HG03060 (cell line): ENCODE data around the gene IL17B.

Source experiments
- ATAC-seq: cut with Tn5 transposase; IDR thresholded peaks from one replicate; pipeline ENCODE4 v1.9.1; 2021; ENCODE audit warnings: low read depth, moderate number of reproducible peaks; ENCODE audit not compliant: unreplicated experiment

Gene IL17B

DNA sequence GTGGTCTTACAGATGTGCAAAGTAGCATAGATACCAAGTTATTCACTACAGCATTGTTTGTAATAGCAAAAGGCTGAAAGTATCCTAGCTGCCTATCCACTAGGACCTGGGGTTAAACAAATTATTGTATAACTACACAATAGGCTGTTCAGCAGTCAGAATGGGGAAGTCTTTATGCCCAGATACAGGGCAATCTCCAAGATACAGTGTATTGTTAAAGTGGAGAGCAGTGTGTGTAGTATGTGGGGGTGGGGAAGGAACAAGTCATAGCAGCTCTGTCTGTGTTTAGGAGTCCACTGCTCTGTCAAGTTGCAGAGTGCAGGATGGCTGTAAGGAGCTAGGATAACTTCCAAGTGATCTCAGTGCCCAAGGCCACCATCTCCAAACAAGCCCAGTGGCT is 15.7 kb downstream of the IL17B start:
- ATAC-seq, result no peak

DNA sequence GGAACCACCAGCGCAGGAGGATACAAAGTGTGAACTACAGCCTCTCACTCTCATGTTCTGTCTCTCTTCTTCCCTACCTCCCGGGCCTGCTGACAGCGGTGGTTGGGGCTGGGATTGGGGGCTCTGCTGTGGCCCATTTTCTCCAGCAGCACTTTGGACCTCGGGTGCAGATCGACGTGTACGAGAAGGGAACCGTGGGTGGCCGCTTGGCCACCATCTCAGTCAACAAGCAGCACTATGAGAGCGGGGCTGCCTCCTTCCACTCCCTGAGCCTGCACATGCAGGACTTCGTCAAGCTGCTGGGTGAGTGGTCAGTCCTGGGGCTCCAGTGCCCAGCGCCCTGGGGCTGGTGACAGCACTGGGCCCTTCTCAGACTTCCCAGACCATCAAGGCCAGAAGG is 16.6 kb downstream of the IL17B start:
- no peak for ATAC-seq

DNA sequence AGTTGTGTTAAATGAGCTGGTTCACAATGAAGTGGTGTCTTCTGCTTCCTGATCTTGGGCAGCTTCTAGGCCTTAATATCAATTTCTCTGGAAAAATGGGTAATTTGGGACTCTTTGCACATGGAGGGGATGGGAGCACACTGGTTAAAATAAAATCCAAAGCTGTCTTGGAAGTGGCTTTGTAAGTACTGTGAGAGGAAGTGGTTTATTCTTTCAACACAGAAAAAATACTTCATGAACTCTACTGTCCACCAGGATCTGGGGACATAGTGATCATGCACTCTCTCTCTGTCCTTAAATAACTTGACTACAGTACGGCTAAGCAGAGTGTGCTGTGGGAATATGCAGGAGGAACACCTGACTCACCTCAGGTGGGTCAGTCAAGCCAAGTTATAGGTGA is 18.8 kb downstream of the IL17B start:
- ATAC-seq, result no peak

DNA sequence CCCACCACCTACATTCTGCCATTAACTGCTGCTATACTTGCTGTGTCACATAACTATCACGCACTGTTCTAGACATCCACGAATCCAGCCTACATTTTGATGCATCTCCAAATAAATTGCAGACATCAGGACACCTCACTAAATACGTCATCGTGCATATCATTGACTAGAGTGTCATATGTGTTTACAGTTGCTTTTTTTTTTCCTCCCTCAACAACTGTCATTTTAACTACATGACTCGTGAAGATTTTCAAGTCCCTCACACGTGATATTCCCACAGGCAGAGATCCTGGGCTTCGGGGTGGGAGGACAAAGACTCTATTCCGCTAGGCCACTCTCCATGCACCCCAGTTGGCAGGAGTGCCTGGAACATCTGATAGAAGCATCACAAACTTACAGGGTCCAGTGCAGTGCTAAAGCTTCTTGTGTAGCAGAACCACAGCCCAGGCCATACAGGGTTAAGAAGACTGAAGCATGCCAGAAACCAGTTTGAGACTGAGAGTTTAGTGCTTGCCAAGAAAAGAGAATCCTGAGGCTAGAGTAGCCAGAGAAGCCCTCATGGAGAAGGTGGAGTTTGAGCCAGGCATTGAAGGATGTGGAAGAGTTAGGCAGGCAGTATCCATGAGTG is 20.1 kb downstream of the IL17B start:
- ATAC-seq, result no peak

DNA sequence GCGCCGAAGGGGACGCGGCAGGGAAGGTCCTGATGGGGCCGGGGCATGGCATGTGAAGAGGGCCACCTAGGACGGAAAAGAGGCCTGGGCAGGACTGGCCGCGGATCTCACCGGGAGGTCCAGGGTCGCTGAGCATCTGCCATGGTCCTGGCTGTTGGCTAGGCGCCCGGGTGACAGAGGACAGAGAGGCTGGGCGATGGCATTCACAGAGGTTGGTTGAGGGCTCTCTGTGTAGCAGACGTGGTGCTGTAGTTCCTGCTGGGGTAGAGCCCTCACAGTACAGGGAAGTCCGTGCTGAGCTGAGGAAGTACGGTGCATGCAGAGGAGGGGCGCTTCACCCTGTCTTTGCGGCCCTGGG is 20.8 kb downstream of the IL17B start:
- ATAC-seq, result no peak

DNA sequence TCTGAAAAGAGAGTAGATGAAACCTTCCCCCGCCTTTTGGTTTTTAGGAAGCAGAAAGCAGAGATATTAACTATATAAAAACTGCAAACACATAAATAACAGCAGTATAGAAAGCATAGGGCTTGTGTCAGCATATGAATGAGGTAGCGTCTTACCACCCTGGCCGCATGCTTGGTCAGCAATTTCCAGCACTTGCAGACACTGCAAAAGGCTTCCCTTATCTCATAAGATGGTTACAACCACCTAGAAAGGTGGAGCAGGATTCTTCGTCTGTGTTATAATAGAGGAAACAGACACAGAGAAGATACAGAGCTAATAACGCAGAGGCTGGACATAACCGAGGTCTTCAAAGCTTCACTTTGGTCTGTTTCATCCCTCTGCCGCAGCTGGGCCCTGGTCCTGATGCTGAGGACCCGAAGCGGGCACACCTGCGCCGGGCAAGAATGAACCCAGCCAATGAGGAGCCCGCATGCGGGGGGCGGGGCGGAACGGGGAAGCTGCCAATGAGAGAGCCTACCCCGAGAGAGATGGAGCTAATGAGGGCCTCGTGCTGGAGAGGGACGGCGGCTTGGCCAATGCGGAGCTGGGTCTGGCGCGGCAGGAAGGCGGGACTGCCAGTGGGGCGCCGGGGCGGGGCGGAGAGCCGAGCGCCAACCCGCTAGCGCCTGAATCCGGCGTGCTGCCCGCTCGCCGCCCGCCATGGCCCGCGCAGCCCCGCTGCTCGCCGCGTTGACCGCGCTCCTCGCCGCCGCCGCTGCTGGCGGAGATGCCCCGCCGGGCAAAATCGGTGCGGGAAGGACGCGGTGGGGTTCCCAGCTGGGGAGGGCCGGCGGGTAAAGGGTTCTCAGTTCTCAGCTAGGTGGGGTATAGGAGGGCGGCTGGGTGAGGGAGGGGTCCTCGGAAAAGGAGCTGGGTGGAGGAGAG is 21.5 kb downstream of the IL17B start, which contains the start of gene PCYOX1L:
Gene PCYOX1L (plus strand): TSS at position 677 of the 924 bp plus-strand sequence. CDS start 23 bp downstream, at position 700.
- ATAC-seq, result peak; percentile 98

DNA sequence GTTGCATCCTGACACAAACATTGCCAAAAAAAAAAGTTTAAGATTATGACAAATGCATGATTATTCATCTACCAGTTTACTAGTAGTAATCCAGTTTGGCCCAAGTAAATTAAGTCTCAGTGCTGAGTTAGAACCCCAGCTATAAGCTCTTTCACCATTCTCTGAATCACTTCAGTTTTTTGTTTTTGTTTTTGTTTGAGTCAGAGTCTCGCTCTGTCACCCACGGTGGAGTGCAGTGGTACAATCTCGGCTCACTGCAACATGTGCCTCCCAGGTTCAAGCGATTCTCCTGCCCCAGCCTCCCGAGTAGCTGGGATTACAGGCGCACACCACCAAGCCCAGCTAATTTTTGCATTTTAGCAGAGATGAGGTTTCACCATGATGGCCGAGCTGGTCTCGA is 22.7 kb downstream of the IL17B start:
- ATAC-seq, result no peak

DNA sequence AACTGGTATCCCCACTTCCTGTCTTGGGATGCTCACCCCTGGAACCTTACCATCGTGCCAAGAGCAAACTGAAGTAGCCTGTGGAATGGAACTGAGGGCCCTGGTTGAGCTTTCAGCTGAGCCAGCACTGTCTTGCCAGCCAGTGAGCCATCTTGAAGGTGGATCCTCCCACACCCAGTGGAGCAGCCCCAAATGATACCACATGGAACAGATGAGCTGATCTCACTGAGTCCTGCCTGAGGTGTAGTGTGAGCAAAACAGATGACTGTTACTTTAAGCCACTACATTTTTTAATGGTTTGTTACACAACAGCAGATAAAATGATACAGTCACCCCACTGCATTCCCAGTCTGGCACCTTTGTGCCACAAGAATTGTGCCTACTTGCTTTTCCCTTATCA is 23.4 kb downstream of the IL17B start:
- no peak for ATAC-seq

DNA sequence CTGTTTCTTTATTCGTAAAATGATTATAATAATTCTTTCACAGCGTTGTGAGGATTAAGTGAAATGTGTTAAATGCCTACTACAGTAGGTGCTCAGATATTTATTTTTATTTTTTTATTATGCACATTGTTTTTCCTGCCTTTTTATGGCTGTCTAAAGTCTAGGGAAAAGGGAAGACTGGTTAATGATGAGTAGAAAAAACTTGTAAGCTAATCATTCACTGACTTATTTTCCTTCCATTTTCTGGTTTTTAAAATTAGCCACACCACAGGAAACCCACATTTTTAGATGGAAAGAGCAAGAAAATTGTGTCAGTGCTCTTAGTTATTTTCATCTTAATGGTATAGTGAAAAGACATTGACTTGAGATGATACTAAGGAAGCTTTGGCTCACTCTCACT is 25.2 kb downstream of the IL17B start:
- ATAC-seq, result no peak

DNA sequence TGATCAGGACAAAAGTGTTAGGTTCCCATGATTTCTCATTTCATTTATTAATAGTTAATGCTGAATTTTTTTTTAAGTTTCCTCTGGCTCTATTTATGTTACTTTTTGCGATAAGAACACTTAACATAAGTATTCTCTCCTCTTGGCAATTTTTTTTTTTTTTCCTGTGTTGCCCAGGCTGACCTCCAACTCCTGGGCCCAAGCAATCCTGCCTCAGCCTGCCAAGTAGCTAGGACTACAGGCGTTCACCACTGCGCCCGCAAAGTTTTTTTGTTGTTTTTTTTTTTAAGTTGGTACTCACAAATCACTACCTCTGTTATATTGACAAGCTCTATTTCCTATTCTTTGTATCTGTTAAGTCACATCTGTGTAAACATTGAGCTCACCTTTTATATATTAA is 26.9 kb downstream of the IL17B start:
- ATAC-seq, result no peak

DNA sequence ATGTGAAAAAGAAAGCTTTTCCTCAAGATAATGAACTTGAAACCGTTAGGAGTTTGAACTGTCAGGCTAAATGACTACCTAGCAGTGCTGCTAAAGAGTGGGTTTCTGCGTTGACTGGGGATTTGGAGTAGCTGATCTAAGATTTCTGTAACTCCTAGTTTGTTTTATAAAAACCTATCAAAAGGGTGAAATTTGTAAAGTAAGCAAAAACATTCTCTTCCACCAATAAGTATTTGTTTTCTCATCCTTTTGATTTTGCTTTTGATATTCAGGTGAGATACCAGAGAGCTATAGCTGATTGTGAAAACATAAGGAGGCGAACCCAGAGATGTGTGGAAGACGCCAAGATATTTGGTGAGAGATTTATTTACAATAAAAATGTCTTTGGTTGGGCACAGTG is 29.7 kb downstream of the IL17B start:
- ATAC-seq, result no peak

DNA sequence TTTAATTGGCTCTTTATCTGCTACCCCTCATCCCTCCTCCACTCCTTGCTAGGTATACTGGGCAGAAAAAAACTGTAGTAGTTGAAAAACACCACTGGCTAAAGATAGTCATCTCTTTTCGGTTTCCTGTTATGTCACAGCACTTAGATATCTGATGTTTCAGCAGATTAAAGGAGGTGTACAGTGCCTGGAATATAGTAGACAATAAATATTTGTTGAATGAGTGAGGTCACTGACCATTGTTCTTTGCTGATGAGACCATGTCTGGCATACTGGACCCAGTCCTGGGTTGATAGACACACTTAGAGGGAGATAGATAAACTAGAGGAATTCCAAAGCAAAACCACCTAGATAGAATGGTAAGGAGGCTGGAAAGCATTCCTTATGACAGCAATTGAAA is 30.6 kb downstream of the IL17B start:
- ATAC-seq, result no peak

DNA sequence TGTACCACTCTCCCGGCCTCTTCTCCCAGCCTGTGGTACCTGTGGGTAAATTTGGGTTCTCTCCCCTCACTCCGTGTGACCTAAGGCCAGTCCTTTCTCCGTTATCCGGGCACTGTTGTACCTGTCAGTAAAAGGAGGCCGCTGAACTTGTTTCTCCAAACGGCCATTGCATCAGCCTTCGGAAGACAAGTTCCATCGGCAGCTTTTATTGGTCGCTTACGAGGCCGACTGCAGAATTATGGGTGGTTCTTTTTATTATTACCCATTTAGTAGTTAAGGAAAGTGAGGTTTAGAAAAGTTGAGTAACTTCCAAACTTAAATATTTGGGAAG is 33.2 kb downstream of the IL17B start:
- ATAC-seq, result no peak

DNA sequence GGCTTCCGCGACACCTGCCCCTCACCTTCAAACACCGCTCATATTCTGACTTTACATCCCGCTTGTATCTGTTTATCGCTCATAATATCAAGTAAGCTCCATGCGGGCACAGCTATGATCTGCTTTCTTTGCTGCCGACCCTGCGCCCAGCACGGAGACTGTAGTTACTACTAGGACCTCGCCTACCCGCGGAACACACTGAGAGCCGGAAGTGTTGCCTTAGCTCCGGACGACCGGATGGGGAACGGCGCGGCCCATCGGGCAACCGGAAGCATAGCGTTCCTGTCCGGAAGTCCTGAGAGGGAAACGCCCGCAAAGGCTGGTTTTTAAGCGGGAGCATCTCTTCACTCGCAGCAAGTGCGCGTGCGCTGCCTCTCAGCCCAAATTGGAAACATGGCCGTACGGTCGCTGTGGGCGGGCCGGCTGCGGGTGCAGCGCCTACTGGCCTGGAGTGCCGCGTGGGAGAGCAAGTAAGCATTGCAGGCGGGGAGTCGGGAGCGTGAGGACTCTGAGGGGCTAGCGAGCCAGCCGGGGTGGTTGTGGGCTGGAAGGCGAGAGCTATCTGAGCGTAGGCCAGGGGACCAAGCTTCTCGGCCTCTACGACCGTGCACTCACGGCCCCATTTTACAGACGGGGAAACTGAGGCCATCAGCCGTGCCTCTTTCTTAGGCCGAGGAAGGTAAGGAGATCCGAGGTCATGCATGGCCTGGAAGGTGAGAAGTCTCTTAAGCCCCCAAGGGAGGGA is 33.8 kb downstream of the IL17B start, which contains the start of gene GRPEL2:
Gene GRPEL2 (plus strand): TSS at position 353 of the 745 bp plus-strand sequence. CDS start 41 bp downstream, at position 394.
- peak; percentile 89 for ATAC-seq

DNA sequence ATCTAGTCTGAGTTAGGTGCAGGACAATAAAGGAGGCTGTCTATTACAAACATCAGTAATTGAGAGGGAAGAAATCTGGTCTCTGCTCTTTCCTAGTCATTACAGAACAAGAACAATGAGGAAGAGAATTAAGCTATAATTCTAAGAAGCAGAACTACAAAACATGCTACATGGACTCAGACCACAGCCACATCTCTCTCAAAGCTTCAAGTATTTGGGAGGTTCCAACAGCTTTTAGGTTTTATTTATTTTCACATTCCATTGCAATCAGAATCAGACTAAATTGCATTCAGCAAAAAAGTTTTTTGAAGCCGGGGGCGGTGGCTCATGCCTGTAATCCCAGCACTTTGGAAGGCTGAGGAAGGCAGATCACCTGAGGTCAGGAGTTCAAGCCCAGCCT is 34.9 kb downstream of the IL17B start:
- ATAC-seq, result no peak

DNA sequence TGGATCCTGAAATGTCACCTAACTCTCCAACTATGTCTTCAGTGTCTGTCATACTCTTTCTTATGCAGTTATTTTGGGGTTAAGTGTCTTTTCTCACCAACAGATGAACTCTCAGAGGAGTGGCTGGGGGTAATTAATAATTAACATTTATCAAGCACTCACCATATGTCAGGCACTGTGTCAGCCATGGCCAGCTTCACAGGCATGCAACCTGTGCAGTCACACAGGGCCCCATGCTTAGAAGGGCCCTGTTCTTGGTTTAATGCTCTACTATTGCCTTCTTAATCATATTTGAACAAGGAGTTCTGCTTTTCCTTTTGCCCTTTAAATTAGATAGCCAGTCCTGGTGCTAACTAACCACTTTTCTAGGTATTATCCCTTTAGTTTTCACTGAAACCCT is 37.2 kb downstream of the IL17B start:
- ATAC-seq, result no peak

DNA sequence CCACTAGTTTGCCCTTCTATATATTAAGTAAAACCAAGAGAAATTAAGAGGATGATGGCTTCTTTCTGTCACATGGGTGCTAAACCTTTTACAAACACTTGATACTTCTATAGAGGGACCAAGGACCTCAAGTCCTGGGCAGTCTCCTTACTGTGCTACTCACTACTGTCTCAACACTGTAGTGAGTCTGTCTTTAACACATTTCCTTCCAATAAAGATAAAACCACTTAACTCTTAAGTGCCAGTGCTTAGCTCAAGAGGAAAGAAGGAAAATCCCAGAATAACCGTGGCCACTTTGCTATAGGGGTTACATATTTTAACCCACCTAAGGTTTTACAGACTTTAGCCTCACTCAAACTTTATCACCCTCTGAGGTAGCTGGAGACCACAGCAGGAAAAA is 38.2 kb downstream of the IL17B start:
- no peak for ATAC-seq

DNA sequence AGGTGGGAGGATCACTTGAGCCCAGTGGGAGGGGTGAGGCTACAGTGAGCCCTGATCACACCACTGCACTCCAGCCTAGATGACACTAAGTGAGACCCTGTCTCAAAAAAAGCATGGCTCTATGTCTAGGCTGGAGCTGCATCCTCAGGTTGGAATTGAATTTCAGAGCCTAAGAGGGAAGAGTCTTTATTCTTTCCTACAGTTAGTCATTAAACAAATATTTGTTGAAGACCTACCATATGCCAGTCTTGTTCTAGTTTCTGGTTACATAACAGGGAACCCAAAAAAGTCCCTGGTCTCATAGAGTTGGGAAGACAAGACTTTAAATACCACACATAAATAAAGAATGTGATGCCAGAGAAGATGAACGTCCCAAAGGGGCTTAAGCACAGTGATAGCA is 40.7 kb downstream of the IL17B start:
- ATAC-seq, result no peak

DNA sequence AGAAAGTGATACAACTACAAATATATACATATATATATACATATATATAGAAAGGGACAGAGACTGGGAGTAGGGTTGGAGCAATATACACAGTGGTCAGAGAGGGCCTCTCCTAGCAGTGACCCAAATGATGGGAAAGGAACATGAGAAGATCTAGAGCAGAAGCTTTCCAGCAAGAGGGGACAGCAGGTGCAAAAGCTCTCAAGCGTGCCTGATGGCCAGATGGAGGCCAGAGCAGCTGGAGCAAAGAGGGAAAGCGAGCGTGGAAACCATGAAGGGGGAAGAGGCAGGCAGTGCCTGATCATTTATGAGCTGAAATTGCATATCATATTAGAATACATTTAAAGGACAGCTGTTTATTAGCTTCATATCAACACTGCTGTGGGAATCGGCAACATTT is 41.4 kb downstream of the IL17B start:
- ATAC-seq, result no peak

DNA sequence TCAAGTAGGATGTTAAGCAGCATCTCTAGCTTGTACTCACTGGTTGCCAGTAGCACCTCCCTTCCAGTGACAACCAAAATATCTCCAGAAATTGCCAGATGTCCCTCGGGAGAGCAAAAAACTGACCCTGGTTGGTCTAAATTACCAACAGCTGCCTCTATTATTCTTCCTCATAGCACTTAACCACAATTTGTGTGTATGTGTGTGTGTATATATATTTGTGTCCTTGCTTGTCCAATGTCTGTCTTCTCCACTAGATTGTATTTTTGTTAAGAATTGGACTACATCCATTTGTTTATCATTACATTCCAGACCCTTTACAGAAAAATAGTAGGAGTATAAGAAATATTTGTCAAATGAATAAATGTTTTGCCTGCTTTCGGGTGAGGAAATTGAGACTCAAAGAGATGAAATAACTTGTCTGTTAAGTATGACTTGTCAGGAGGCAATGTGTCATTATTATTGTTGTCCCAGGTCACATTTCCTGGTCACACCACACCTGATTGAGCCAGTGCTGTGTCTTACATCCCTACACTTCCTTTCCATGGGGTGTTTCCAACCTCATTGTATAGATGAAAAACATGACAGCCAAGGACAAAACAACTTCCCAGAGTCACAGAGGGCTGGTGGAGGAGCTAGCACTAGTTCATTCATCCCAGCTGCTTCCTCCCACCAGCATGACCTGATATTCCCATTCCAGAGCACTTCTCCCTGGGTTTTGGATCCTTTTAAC is 45.2 kb downstream of the IL17B start:
- no peak for ATAC-seq

DNA sequence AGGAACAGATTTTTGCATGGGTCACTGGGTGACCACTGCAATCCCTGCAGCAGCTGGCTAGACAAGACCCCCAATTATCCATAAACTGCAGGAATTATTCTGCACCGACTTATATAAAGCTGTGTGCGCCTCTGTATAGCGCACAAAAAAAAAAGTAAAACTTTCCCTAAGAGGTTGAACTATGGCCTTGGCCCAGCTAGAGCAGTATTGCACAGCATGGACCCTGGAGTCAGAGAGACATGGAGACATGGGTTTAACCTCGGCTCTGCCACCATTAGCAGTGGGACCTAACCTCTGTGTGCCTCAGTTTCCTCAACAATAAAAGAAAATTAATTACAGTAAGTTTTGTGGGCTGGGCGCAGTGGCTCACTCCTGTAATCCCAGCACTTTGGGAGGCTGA is 50.9 kb downstream of the IL17B start:
- no peak for ATAC-seq
